Astrocyte of the spinal cord (primary cell): ENCODE measurements around the gene FOXC1.

Experiments used
- DNase-seq: peaks from one replicate; pipeline ENCODE4 v3.0.0; 2011; ENCODE audit warnings: low read depth, low spot score
- H3K4me3 ChIP-seq: 2 replicates; pipeline ENCODE4 v1.5.1; 2011; ENCODE audit warnings: low read depth, mild to moderate bottlenecking, low read length, moderate library complexity
- in situ Hi-C: cut with HindIII; loops from 2 replicates; pipeline ENCODE4 v1.10.0; 2017; ENCODE audit warnings: low sequenced_read_pairs
- TF ChIP-seq, protein P1 (sequence below): IDR thresholded peaks from 2 replicates; pipeline ENCODE4 v1.5.1; 2012; ENCODE audit warnings: low read depth, mild to moderate bottlenecking, low read length, inconsistent platforms

Gene FOXC1

DNA sequence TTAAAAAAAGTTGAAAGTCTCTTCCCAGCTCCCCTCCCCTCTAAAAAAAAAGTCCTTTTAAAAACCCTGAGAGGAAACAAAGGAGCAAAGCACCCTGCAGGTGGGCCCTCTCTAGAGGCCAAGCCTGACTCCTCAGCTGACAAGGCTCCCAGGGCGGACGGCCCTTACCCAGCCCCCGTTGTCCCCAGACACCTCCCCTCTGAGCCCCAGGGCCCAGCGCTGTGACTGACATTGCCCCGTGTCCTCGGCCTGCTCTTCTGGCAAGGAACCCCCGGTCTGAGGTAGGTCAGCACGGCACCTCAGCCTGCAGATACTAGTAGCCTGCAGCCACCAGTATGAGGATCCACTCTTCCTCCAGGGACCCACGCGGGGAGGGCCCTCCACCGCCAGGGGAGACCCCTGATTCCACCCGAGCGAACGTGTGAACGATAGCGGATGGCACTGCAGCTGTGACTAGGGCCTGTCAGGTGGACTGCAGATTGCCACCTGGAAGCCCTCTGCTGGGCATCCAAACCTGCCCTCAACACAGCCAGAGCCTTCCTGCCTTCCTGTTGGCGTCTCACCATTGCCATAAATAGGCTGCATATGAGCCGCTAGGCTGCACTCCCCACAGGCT lies 34.2 kb downstream of the FOXC1 start:
- in situ Hi-C loops: no loop called here
- DNase-seq: no peak
- no peak overlapping the region for H3K4me3 ChIP-seq
- TF ChIP-seq, protein P1, sequence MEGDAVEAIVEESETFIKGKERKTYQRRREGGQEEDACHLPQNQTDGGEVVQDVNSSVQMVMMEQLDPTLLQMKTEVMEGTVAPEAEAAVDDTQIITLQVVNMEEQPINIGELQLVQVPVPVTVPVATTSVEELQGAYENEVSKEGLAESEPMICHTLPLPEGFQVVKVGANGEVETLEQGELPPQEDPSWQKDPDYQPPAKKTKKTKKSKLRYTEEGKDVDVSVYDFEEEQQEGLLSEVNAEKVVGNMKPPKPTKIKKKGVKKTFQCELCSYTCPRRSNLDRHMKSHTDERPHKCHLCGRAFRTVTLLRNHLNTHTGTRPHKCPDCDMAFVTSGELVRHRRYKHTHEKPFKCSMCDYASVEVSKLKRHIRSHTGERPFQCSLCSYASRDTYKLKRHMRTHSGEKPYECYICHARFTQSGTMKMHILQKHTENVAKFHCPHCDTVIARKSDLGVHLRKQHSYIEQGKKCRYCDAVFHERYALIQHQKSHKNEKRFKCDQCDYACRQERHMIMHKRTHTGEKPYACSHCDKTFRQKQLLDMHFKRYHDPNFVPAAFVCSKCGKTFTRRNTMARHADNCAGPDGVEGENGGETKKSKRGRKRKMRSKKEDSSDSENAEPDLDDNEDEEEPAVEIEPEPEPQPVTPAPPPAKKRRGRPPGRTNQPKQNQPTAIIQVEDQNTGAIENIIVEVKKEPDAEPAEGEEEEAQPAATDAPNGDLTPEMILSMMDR: no peak

DNA sequence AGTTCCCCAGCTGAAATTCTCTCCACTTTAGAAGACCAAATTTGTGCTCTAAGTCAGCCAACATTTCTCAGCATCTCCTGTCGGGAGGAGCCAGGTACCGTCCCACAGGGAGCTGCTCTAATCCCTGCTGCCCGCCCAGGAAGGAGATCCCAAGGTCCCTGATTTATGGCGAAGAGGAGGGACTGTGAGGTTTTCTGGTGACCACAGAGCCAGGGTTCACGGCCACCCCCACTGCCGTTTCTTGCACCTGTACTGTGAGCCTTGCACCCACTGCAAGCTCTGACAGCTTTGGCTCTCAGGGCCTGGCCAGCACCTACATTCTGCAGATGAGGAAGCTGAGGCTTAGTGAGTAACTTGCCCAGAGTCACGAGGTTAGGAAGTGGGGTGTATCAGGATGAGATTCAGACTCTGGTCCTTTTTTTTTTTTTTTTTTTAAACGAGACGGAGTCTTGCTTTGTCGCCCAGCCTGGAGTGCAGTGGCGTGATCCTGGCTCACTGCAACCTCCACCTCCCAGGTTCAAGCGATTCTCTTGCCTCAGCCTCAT lies 34.9 kb downstream of the FOXC1 start:
- H3K4me3 ChIP-seq: no peak overlapping the region
- in situ Hi-C loops: no loop called here
- no peak for DNase-seq
- TF ChIP-seq, protein P1: no peak

DNA sequence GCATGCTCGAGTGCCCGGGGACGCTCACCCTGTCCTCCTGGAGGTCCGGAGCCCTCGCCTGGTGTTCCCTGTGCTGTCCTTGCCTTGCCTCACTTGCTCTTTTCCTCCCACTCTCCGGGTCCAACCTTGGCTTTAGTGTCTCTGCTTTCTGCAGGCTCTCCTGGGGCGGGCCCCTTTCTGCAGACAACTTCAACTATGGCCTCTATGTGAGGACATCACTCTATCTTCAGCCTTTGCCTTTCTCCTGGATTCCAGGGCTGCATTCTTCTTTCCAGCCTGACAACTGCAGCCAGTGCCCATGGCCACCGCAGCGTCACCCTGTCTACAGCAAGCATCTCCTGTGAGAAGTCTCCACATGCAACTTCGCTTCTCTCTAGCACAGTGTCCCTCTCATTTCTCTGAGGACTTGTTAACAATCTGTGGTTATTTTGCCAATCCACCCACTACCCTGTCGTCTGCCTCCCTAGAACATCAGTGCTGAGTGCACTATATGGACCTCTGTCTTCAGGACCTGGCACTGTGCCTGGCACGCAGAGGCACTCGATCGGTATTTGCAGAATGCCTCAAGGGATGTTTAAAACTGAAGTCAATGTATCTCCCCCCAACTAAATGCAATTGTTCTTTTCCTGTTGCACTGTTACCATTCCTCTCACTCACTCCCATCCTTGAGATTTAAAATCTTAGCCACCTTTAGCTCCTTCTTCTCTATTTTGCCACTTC lies 35.9 kb downstream of the FOXC1 start:
- TF ChIP-seq, protein P1: no peak
- no peak for DNase-seq
- H3K4me3 ChIP-seq: no peak overlapping the region
- in situ Hi-C loops: no loop called here

DNA sequence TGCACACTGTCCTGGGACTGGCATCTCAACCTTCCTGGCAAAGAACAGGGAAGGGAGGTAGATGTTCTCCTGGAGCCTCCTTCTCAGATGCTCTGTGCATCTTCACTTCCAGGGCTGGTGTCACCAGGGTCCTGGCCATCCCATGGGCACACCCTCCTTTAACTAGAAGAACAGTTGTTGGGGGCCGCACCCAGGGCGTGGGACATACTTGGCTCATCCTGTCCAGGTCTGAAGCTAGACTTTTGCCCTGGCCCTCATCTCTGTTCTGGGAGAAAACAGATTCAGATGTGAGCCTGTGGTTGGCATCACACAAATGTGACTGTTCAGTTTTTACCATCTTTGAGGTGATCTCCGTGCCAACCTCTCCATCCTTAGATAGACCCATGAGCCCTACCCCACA lies 41.6 kb downstream of the FOXC1 start:
- no peak for DNase-seq
- in situ Hi-C loops: no loop called here
- TF ChIP-seq, protein P1: no peak
- no peak overlapping the region for H3K4me3 ChIP-seq

DNA sequence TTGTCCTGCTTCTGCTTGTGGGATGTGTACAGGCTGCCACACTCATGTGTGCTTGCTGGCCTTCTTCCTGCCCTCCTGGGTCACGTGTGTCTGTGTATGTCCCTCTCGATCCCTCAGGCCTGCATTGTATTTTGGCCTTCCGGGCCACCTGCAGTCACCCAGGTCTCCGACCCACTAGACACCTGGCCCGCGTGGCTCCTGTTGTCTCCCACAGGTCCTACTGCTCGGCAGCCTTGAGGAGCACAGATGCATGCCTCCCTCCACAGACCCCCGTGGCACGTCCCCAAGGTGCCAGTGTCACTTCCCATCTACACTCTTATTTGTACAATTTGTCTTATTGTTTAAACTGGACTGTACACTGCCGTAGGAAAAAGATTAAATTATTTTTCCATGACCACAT lies 43.1 kb downstream of the FOXC1 start:
- DNase-seq: no peak
- in situ Hi-C loops: no loop called here
- TF ChIP-seq, protein P1: no peak
- H3K4me3 ChIP-seq: no peak overlapping the region

DNA sequence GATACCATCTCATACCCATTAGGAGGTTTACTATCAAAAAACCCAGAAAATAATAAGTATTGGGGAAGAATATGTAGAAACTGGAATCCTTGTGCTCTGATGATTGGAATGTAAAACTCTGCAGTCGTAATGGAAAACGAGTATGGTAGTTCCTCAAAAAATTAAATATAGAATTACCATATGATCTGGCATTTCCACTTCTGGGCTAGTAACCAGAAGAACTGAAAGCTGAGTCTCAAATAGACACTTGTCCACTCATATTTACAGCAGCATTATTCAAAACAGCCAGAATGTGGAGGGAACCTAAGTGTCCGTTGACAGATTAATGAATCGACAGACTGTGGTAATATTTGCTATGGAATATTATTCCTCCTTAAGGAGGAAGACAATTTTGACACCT lies 44.3 kb downstream of the FOXC1 start:
- DNase-seq: no peak
- H3K4me3 ChIP-seq: no peak overlapping the region
- in situ Hi-C loops: no loop called here
- TF ChIP-seq, protein P1: no peak
